Measurements from ENCODE around the gene ARID3A.

- TF ChIP-seq, protein P1, sequence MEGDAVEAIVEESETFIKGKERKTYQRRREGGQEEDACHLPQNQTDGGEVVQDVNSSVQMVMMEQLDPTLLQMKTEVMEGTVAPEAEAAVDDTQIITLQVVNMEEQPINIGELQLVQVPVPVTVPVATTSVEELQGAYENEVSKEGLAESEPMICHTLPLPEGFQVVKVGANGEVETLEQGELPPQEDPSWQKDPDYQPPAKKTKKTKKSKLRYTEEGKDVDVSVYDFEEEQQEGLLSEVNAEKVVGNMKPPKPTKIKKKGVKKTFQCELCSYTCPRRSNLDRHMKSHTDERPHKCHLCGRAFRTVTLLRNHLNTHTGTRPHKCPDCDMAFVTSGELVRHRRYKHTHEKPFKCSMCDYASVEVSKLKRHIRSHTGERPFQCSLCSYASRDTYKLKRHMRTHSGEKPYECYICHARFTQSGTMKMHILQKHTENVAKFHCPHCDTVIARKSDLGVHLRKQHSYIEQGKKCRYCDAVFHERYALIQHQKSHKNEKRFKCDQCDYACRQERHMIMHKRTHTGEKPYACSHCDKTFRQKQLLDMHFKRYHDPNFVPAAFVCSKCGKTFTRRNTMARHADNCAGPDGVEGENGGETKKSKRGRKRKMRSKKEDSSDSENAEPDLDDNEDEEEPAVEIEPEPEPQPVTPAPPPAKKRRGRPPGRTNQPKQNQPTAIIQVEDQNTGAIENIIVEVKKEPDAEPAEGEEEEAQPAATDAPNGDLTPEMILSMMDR (IDR thresholded peaks at IDR 0.05; ENCODE audit: control extremely low read depth in 1 of 3, insufficient read depth in 1 of 3, low read depth in 1 of 3, low read length in 3 of 3) = no peak
- TF ChIP-seq, protein P2, sequence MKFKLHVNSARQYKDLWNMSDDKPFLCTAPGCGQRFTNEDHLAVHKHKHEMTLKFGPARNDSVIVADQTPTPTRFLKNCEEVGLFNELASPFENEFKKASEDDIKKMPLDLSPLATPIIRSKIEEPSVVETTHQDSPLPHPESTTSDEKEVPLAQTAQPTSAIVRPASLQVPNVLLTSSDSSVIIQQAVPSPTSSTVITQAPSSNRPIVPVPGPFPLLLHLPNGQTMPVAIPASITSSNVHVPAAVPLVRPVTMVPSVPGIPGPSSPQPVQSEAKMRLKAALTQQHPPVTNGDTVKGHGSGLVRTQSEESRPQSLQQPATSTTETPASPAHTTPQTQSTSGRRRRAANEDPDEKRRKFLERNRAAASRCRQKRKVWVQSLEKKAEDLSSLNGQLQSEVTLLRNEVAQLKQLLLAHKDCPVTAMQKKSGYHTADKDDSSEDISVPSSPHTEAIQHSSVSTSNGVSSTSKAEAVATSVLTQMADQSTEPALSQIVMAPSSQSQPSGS (IDR thresholded peaks at IDR 0.05; ENCODE audit: low read length) = no peak
- TF ChIP-seq POLR2AphosphoS5 (IDR thresholded peaks at IDR 0.05; ENCODE audit: low read depth, low read length) = no peak
Measured at GRCh38 chr19:976476-976875, 50.6 kb downstream of the ARID3A start.
